Endothelial cell of umbilical vein (primary cell): ENCODE measurements around the gene USP6. TPM values are rescaled to one million over a fixed set of nuclear protein-coding genes. Genes with fewer than 3 reads are reported as not detected.
"Not testable (repeated sequence)": the region's sequence is repeated elsewhere in the genome, so short reads cannot be mapped to it uniquely, and the experiment has no call there.

ENCODE experiments used
- BruUV-seq: library from RNA; stranded (reverse); fragments of 400-500 nt; replicated peaks from 2 replicates; lab custom pipeline; 2021; lab: Mats Ljungman, UMichigan
- CTCF ChIA-PET: fragments of 300-600, 350-600 bp; sonication (Branson Sonifier 250); formaldehyde crosslinking; loops from one replicate; lab custom pipeline; 2021; ENCODE audit warnings: antibody characterized with exemption, inconsistent platforms; lab: Charles Lee
- POLR2A ChIA-PET: fragments of 300-600, 350-600 bp; sonication (Branson Sonifier 250); formaldehyde crosslinking; loops from one replicate; lab custom pipeline; 2021; ENCODE audit warnings: antibody characterized with exemption, inconsistent platforms; lab: Charles Lee
- DNase-seq: peaks from one replicate; pipeline ENCODE4 v3.0.0-alpha.2; 2011; ENCODE audit warnings: low read depth, low spot score
- FAIRE-seq: peaks from 2 replicates; lab custom pipeline; 2011; peaks lifted over from hg19 to GRCh38; lab: Jason Lieb, UNC
- H2AFZ ChIP-seq: 2 replicates; pipeline ENCODE4 v1.6.0; 2012; ENCODE audit warnings: low read depth, low read length, control low read depth, inconsistent platforms
- H3K27ac ChIP-seq: 2 replicates; pipeline ENCODE4 v1.5.1; 2011; ENCODE audit warnings: low read depth, mild to moderate bottlenecking, control low read depth, low read length, moderate library complexity; ENCODE audit not compliant: insufficient read depth
- H3K27me3 ChIP-seq, 2 experiments: 2 replicates each; pipeline versions ENCODE4 v1.6.0 to v1.6.1; 2011; ENCODE audit warnings: low read length in 2 of 2, mixed read lengths in 1 of 2; ENCODE audit not compliant: control insufficient read depth in 2 of 2, insufficient read depth in 2 of 2
- H3K36me3 ChIP-seq, 2 experiments: 2 replicates in 1 of 2; 3 replicates in 1 of 2; pipeline ENCODE4 v1.5.1; 2011; ENCODE audit warnings: low read length in 2 of 2, mild to moderate bottlenecking in 1 of 2, moderate library complexity in 1 of 2; ENCODE audit not compliant: control insufficient read depth in 2 of 2, insufficient read depth in 2 of 2; ENCODE audit errors: extremely low read depth in 1 of 2
- H3K4me1 ChIP-seq: 3 replicates; pipeline ENCODE4 v1.5.1; 2011; ENCODE audit warnings: mild to moderate bottlenecking, low read length; ENCODE audit not compliant: control insufficient read depth, insufficient read depth; ENCODE audit errors: extremely low read depth
- H3K4me2 ChIP-seq: 2 replicates; pipeline ENCODE4 v1.6.1; 2011; ENCODE audit warnings: low read length, control low read depth, mixed read lengths; ENCODE audit not compliant: insufficient read depth
- H3K4me3 ChIP-seq, 3 experiments: fragments of 200-600 bp in 1 of 3; sonication (generic), shearing (Covaris generic) in 1 of 3; replicated peaks in 1 of 3; 2 replicates each; pipeline ENCODE4 v1.5.1; 2011 to 2016; ENCODE audit warnings: control low read depth in 3 of 3, low read length in 3 of 3, mild to moderate bottlenecking in 2 of 3, inconsistent platforms in 1 of 3, low read depth in 1 of 3, moderate library complexity in 1 of 3; ENCODE audit not compliant: insufficient read depth in 1 of 3
- H3K79me2 ChIP-seq: 2 replicates; pipeline ENCODE4 v1.6.0; 2012; ENCODE audit warnings: low read length, inconsistent platforms; ENCODE audit not compliant: control insufficient read depth, insufficient read depth
- H3K9ac ChIP-seq: replicated peaks from 2 replicates; pipeline ENCODE3; 2011; ENCODE audit warnings: low read length, control low read depth; ENCODE audit not compliant: insufficient read depth; ENCODE audit errors: extremely low read depth
- H3K9me1 ChIP-seq: replicated peaks from 3 replicates; pipeline ENCODE4 v1.6.0; 2011; ENCODE audit warnings: mild to moderate bottlenecking, low read length; ENCODE audit not compliant: control insufficient read depth, insufficient read depth; ENCODE audit errors: extremely low read depth
- H3K9me3 ChIP-seq: replicated peaks from 2 replicates; pipeline ENCODE4 v1.5.1; 2012; ENCODE audit warnings: low read length, inconsistent platforms; ENCODE audit not compliant: control insufficient read depth, insufficient read depth
- H4K20me1 ChIP-seq: replicated peaks from 2 replicates; pipeline ENCODE3; 2011; ENCODE audit warnings: mild to moderate bottlenecking, low read length; ENCODE audit not compliant: control insufficient read depth, insufficient read depth; ENCODE audit errors: extremely low read depth
- EZH2 ChIP-seq: IDR thresholded peaks from 2 replicates; pipeline ENCODE4 v1.6.1; 2012; ENCODE audit warnings: borderline replicate concordance, low read depth, mild to moderate bottlenecking, moderate library complexity, low read length, inconsistent platforms; ENCODE audit not compliant: severe bottlenecking
- FOS ChIP-seq: IDR thresholded peaks from 2 replicates; pipeline ENCODE4 v1.6.1; 2011; ENCODE audit warnings: mild to moderate bottlenecking, low read length, moderate library complexity, borderline replicate concordance; ENCODE audit not compliant: insufficient read depth
- GATA2 ChIP-seq: IDR thresholded peaks from 2 replicates; pipeline ENCODE4 v1.7.0; 2011; ENCODE audit warnings: low read depth, mild to moderate bottlenecking, moderate library complexity, mixed read lengths, low read length; ENCODE audit not compliant: insufficient read length, insufficient read depth
- JUN ChIP-seq: IDR thresholded peaks from 2 replicates; pipeline ENCODE4 v1.6.1; 2011; ENCODE audit warnings: borderline replicate concordance, low read depth; ENCODE audit not compliant: insufficient read length, insufficient read depth
- MYC ChIP-seq: IDR thresholded peaks from one replicate; pipeline ENCODE4 v1.6.1; 2011; ENCODE audit warnings: mild to moderate bottlenecking, low read depth, low read length
- POLR2A ChIP-seq: IDR thresholded peaks from 2 replicates; pipeline ENCODE4 v1.6.1; 2012; ENCODE audit warnings: low read depth, mild to moderate bottlenecking, control low read depth, low read length
- POLR2AphosphoS5 ChIP-seq: IDR thresholded peaks from 2 replicates; pipeline ENCODE4 v1.6.1; 2012; ENCODE audit warnings: low read depth, mild to moderate bottlenecking, control low read depth, low read length, moderate library complexity; ENCODE audit not compliant: insufficient read depth
- dilution Hi-C: fragments of 300-500 bp; cut with MboI; formaldehyde crosslinking; loops from one replicate; pipeline ENCODE4 v1.15.0; 2019; ENCODE audit warnings: low sequenced_read_pairs; ENCODE audit not compliant: extremely low pct_ligation_motif_present
- intact Hi-C: fragments of 100-400 bp; cut with micrococcal nuclease; formaldehyde crosslinking; loops from one replicate; pipeline ENCODE4 v1.10.0; 2022
- polyA plus RNA-seq, 4 experiments: library from polyadenylated mRNA; depleted of rRNA in 3 of 4; stranded (reverse) in 3 of 4; unstranded in 1 of 4; fragments of >200 nt; gene quantifications; 2 replicates each; pipeline versions ENCODE4 v1.2.1 to v1.2.3, GENCODE V29; 2011 to 2012; ENCODE audit warnings: missing spikeins in 1 of 4
- total RNA-seq: library from RNA; stranded (reverse); gene quantifications from 2 replicates; pipeline ENCODE4 v1.2.3, GENCODE V29; 2021
- TF ChIP-seq, protein P1 (sequence below), 2 donors: IDR thresholded peaks; 1 replicate in 1 of 2; 2 replicates in 1 of 2; pipeline ENCODE4 v1.5.1; 2011; ENCODE audit warnings: low read length in 2 of 2, mild to moderate bottlenecking in 2 of 2, moderate library complexity in 2 of 2, control low read depth in 1 of 2, inconsistent platforms in 1 of 2, low read depth in 1 of 2; ENCODE audit not compliant: insufficient read depth in 1 of 2; ENCODE audit errors: extremely low read depth in 1 of 2
- TF ChIP-seq, protein P2 (sequence below): IDR thresholded peaks from 2 replicates; pipeline ENCODE4 v1.6.1; 2011; ENCODE audit not compliant: insufficient read depth, insufficient read length

USP6 gene
- total and polyA plus RNA-seq, 2 donors (not counting 3 experiments of a cell fraction or from before 2014, with no cell fraction given), result under 0.01 to 0.15 TPM

DNA sequence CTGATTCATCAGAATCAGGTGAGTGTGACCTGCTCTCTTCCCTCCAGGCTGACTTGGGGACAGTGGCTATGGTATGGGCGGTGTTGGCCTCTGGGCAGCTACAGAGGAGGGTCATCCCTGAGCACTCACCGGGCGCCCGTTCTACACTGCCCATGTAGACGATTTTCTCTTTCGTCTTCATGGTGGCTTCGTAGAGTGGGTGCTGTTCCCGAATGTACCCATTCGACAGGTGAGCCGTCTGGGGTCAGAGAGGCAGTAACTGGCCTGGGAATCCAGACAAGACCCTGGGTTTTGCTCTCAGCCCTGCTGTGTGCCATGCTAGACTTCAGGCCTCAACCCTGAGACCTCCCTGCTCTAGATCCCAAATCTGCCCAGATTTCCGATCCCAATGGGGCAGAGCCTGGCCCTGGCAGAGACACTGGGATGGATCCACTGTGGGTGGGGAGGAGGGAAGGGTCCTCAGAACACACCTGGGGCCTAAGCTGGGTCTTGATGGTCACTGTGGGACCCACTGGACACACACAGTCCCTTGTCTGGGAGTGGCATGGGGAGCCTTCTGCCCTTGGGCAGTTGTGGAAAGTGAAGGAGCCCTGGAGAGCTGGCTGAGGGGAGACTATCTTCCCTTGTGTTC is 13.2 kb downstream of the USP6 start:
- dilution Hi-C loops, result no loop called here
- FAIRE-seq (no peak), DNase-seq (no peak)
- Histone ChIP-seq H3K36me3 (no peaks in the 10 kb centered on the region), H3K79me2 (no peaks in the 10 kb centered on the region), H3K9ac (no peak overlapping the region), H4K20me1 (no peaks in the 10 kb centered on the region), H3K9me3 (no peaks in the 10 kb centered on the region), H3K27me3 (peaks cover 0 to 2% of the 10 kb centered on the region in 2 experiments), H3K4me1 (no peaks in the 10 kb centered on the region), H3K9me1 (no peaks in the 10 kb centered on the region), H3K4me2 (no peak overlapping the region), H2AFZ (no peak overlapping the region), H3K27ac (no peak overlapping the region), H3K4me3 (no peak overlapping the region)
- no TSS peak for BruUV-seq
- TF ChIP-seq, protein P1, sequence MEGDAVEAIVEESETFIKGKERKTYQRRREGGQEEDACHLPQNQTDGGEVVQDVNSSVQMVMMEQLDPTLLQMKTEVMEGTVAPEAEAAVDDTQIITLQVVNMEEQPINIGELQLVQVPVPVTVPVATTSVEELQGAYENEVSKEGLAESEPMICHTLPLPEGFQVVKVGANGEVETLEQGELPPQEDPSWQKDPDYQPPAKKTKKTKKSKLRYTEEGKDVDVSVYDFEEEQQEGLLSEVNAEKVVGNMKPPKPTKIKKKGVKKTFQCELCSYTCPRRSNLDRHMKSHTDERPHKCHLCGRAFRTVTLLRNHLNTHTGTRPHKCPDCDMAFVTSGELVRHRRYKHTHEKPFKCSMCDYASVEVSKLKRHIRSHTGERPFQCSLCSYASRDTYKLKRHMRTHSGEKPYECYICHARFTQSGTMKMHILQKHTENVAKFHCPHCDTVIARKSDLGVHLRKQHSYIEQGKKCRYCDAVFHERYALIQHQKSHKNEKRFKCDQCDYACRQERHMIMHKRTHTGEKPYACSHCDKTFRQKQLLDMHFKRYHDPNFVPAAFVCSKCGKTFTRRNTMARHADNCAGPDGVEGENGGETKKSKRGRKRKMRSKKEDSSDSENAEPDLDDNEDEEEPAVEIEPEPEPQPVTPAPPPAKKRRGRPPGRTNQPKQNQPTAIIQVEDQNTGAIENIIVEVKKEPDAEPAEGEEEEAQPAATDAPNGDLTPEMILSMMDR (IDR thresholded peaks at IDR 0.05; ENCODE audit: extremely low read depth in 1 of 2, insufficient read depth in 1 of 2, low read depth in 1 of 2, low read length in 2 of 2), result no peak
- TF ChIP-seq POLR2AphosphoS5 (no peak), FOS (no peak), POLR2A (no peak), GATA2 (no peak), EZH2 (no peak), JUN (no peak), MYC (no peak)
- TF ChIP-seq, protein P2, sequence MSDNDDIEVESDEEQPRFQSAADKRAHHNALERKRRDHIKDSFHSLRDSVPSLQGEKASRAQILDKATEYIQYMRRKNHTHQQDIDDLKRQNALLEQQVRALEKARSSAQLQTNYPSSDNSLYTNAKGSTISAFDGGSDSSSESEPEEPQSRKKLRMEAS, result no peak
- CTCF ChIA-PET, result no interaction called here
- POLR2A ChIA-PET, result no interaction called here
- intact Hi-C loops, result no loop called here

DNA sequence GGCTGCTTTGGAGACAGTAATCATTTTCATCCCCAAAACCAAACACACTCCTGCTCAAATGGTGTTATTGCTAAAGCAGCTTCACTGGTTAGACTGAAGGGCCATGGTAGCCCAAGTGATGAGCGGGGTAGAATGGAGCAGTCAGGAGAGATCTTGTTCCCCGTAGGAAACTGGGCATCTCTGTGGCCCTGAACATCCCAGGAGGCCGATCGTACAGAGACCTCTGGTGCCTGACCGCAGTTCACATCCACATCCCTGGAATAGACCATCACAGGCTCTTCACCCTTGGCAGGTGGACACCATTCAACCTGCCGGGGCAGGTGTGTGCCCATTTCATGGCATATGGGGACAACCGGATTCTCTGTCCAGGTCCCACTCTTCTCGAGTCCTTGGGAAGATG is 13.9 kb downstream of the USP6 start:
- H3K4me1 ChIP-seq, H4K20me1 ChIP-seq, intact Hi-C loops, H3K27ac ChIP-seq, BruUV-seq, H3K9me3 ChIP-seq, H2AFZ ChIP-seq, FAIRE-seq, H3K36me3 ChIP-seq, H3K4me3 ChIP-seq, POLR2A ChIA-PET, H3K27me3 ChIP-seq, H3K9me1 ChIP-seq, H3K79me2 ChIP-seq, H3K9ac ChIP-seq, dilution Hi-C loops, H3K4me2 ChIP-seq, DNase-seq, CTCF ChIA-PET: not testable (repeated sequence)

DNA sequence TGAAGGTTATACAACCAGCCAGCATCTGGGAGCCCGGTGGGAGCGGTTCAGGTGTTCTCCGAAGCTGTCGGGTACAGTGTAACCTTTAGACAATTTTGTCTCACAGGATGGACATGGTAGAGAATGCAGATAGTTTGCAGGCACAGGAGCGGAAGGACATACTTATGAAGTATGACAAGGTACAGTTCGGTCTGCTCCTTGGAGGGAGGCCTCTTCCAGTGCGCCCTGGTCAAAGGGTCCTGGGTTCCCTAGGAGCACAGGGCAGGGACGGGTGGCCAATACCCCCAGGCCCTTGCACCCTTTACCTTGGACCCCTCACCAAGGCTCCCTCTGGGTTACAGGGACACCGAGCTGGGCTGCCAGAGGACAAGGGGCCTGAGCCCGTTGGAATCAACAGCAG is 14.4 kb downstream of the USP6 start:
- H3K4me2 ChIP-seq, H2AFZ ChIP-seq, FAIRE-seq, CTCF ChIA-PET, H3K36me3 ChIP-seq, DNase-seq, H3K4me3 ChIP-seq, H3K27ac ChIP-seq, H3K27me3 ChIP-seq, H3K9ac ChIP-seq, BruUV-seq, H4K20me1 ChIP-seq, dilution Hi-C loops, H3K9me1 ChIP-seq, H3K9me3 ChIP-seq, POLR2A ChIA-PET, H3K4me1 ChIP-seq, intact Hi-C loops, H3K79me2 ChIP-seq: not testable (repeated sequence)
